Heart left ventricle (tissue), 16 donors: ENCODE results near the gene ABCC3. TPM values are rescaled to one million over a fixed set of nuclear protein-coding genes. Genes with fewer than 3 reads are reported as not detected.

ENCODE experiments used
- ATAC-seq, 4 donors: fragments of 200-7000 bp; cut with Tn5 transposase; one replicate each; pipeline ENCODE4 v1.9.1; 2020 to 2022; ENCODE audit warnings: moderate library complexity in 4 of 4, mild to moderate bottlenecking in 3 of 4, moderate number of reproducible peaks in 1 of 4
- DNase-seq, 5 donors: peaks; one replicate each; pipeline ENCODE4 v3.0.0-alpha.2; 2020
- H3K27ac ChIP-seq, 12 donors: fragments of 200-600 bp; sonication (generic) in 4 of 12; one replicate each; pipeline versions ENCODE4 v1.5.0 to v1.8.0; 2016 to 2022; ENCODE audit warnings: mild to moderate bottlenecking in 2 of 12
- H3K27me3 ChIP-seq, 9 donors: fragments of 200-600 bp; sonication (generic) in 2 of 9; one replicate each; pipeline versions ENCODE4 v1.5.1 to v1.8.0; 2016 to 2022; ENCODE audit warnings: mild to moderate bottlenecking in 3 of 9
- H3K36me3 ChIP-seq, 9 donors: fragments of 200-600 bp; sonication (generic) in 2 of 9; one replicate each; pipeline versions ENCODE4 v1.5.0 to v1.8.0; 2018 to 2022; ENCODE audit warnings: mild to moderate bottlenecking in 2 of 9
- H3K4me1 ChIP-seq, 12 donors: fragments of 200-600 bp; sonication (generic) in 4 of 12; one replicate each; pipeline versions ENCODE4 v1.5.0 to v1.8.0; 2016 to 2022; ENCODE audit warnings: mild to moderate bottlenecking in 3 of 12
- H3K4me3 ChIP-seq, 12 donors: fragments of 200-600 bp; sonication (generic) in 4 of 12; one replicate each; pipeline versions ENCODE4 v1.5.0 to v1.8.0; 2017 to 2022; ENCODE audit warnings: mild to moderate bottlenecking in 9 of 12, moderate library complexity in 4 of 12
- H3K9me3 ChIP-seq, 12 donors: fragments of 200-600 bp; sonication (generic) in 4 of 12; one replicate each; pipeline versions ENCODE4 v1.5.0 to v1.8.0; 2016 to 2022; ENCODE audit warnings: mild to moderate bottlenecking in 1 of 12
- POLR2A ChIP-seq, 2 donors: fragments of 450-650 bp; IDR thresholded peaks; one replicate each; pipeline ENCODE4 v1.6.1; 2017; ENCODE audit warnings: antibody characterized with exemption in 2 of 2, mild to moderate bottlenecking in 2 of 2, moderate library complexity in 2 of 2
- WGBS, 4 donors: extraction: QIAGEN DNeasy Blood & Tissue Kit in 2 of 4; methylation state at CpG; one replicate each; pipeline versions ENCODE4 v1.1.5 to v1.1.7; 2013 to 2018; 5-methylcytosine and 5-hydroxymethylcytosine counted together
- intact Hi-C, 10 donors: fragments of 100-400 bp; cut with DNase I; formaldehyde crosslinking; loops; one replicate each; pipeline versions ENCODE4 v1.11.1 to v1.14.2; 2022
- polyA plus RNA-seq, 2 donors: library from polyadenylated mRNA; stranded (reverse); fragments of 200-250 nt; gene quantifications; one replicate each; pipeline ENCODE4 v1.2.3, GENCODE V29; 2013
- total RNA-seq, 9 donors: library from RNA; depleted of rRNA in 2 of 9; stranded (reverse); fragments of >200 nt in 2 of 9; fragmentation: NEBNext Ultra II Directional in 3 of 9; extraction: Animal tissue kit (Norgen Biotek cat#: 25700) in 3 of 9; gene quantifications; one replicate each; pipeline versions ENCODE4 v1.1.0 to v1.2.4, GENCODE V29; 2016 to 2023
- TF ChIP-seq, protein P1 (sequence below), 12 donors: fragments of 200-600 bp; sonication (generic) in 4 of 12; IDR thresholded peaks; one replicate each; pipeline versions ENCODE4 v1.5.0 to v1.8.0; 2018 to 2022; ENCODE audit warnings: antibody characterized with exemption in 12 of 12, mild to moderate bottlenecking in 5 of 12
- donor health status: ischemic (EF 13 %, LVEDD 7.1; RV severe dilation, severe dysfunction).
- donor health status: healthy with polysubstance abuse.
- donor health status: DM: no; HTN: yes; CAD: no.
- donor health status: DM: no; HTN: no; CAD: no.
- donor health status: ischemic (EF 25% LVEDD 6.9; RV normal size, moderate dysfunction).
- donor health status: ischemic (EF 25% LVEDD 5.7; RV mildly dilated, moderate dysfunction).
- donor health status: healthy.
- donor health status: DM: yes; HTN: yes; CAD: no.
- donor health status: ischemic (EF 35%, LVEDD 5.7; RV mildly dilated, moderate dysfunction).
- donor health status: nonischemic (EF 11% LVEDD 7.7; RV severe dilation, severe dysfunction).
- donor health status: DM: yes; HTN: yes; CAD: no.
- donor health status: PGD.
- donor health status: ischemic (EF 29% LVEDD 5.4; RV normal size, mild dysfunction).
- donor health status: nonischemic (EF 23%, LVEDD 6.1; RV moderate dilation, normal function).

ABCC3 gene
- total and polyA plus RNA-seq, 11 donors: 0.20 to 21.6 (median 1.3) TPM; not detected in 1

DNA sequence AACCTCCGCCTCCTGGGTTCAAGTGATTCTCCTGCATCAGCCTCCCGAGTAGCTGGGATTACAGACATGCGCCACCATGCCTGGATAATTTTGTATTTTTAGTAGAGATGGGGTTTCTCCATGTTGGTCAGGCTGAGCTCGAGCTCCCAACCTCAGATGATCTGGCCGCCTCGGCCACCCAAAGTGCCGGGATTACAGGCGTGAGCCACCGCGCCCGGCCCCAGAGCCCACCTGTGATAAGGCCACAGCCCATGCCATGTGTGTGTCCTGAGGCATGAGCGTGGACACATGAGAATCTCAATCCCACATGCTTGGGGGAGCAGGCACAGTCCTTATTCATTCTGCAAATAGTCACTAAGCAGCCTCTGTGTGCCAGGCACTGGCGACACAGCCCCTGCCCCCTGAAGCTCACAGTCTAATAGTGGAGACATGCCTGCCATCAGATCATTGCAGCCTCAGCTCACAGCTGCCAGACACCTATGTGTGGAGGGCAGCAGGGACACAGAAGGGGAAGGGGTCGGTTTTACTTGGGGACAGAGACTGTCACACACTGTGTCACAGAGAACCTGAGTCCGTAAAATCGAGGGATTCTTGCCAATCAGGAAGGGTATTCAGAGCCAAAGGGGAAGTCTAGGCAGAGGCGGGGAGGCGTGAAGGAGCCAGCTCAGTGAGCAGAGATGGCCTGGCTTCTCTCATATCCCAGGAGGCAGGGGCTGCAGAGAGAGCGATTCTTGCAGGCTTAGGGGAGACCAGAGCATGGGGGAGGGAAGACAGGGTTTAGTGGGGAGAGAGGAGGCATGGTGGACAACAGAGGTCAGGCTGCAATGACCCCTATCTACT is 9.4 kb upstream of the ABCC3 start:
- no peak for DNase-seq
- peak in 1 of 4 donors; percentile 5 for ATAC-seq
- H3K27me3 ChIP-seq: peaks cover 0 to 33% (median 9%) of the 10 kb centered on the region in 9 donors
- intact Hi-C loops: loop anchor here in 9 of 10 donors (1.0 to 10.0 kb wide), 6 partner anchors 72 to 143 kb away; partner anchors contain the start of gene SPATA20 (in 1 of the 9)
- no peaks in the 10 kb centered on the region for H3K36me3 ChIP-seq
- H3K9me3 ChIP-seq: no peaks in the 10 kb centered on the region
- H3K4me3 ChIP-seq: no peak overlapping the region
- WGBS, 4 donors: 82 to 85% (median 84%) methylated on average over 18 to 19 of the region's 19 CpGs
- H3K4me1 ChIP-seq: peaks cover 0 to 19% (median 4%) of the 10 kb centered on the region in 12 donors
- no peak overlapping the region for H3K27ac ChIP-seq
- TF ChIP-seq POLR2A (IDR thresholded peaks at IDR 0.05): no peak
- TF ChIP-seq, protein P1, sequence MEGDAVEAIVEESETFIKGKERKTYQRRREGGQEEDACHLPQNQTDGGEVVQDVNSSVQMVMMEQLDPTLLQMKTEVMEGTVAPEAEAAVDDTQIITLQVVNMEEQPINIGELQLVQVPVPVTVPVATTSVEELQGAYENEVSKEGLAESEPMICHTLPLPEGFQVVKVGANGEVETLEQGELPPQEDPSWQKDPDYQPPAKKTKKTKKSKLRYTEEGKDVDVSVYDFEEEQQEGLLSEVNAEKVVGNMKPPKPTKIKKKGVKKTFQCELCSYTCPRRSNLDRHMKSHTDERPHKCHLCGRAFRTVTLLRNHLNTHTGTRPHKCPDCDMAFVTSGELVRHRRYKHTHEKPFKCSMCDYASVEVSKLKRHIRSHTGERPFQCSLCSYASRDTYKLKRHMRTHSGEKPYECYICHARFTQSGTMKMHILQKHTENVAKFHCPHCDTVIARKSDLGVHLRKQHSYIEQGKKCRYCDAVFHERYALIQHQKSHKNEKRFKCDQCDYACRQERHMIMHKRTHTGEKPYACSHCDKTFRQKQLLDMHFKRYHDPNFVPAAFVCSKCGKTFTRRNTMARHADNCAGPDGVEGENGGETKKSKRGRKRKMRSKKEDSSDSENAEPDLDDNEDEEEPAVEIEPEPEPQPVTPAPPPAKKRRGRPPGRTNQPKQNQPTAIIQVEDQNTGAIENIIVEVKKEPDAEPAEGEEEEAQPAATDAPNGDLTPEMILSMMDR (IDR thresholded peaks at IDR 0.05): no peak

DNA sequence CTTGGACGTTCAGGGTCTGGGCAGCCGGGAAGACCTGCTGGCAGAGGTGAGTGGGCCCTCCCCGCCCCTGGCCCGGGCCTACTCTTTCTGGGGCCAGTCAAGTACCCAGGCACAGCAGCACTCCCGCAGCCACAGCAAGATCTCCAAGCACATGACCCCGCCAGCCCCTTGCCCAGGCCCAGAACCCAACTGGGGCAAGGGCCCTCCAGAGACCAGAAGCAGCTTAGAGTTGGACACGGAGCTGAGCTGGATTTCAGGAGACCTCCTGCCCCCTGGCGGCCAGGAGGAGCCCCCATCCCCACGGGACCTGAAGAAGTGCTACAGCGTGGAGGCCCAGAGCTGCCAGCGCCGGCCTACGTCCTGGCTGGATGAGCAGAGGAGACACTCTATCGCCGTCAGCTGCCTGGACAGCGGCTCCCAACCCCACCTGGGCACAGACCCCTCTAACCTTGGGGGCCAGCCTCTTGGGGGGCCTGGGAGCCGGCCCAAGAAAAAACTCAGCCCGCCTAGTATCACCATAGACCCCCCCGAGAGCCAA is 8.6 kb upstream of the ABCC3 start:
- Histone ChIP-seq H3K9me3 (no peaks in the 10 kb centered on the region), H3K36me3 (no peaks in the 10 kb centered on the region), H3K4me3 (no peak overlapping the region), H3K4me1 (peaks cover 0 to 19% (median 4%) of the 10 kb centered on the region in 12 donors), H3K27me3 (peaks cover 0 to 39% (median 9%) of the 10 kb centered on the region in 9 donors), H3K27ac (no peak overlapping the region)
- 38 to 56% (median 44%) methylated on average over 7 to 19 of the region's 19 CpGs for WGBS, 4 donors
- DNase-seq: peak; percentile 71 to 82 (median 77)
- peak; percentile 48 to 86 (median 82) for ATAC-seq
- intact Hi-C loops: loop anchor here in 9 of 10 donors (1.0 to 10.0 kb wide), 8 partner anchors 75 to 144 kb away; partner anchors contain the start of gene SPATA20 (in 2 of the 9)
- TF ChIP-seq, protein P1 (IDR thresholded peaks at IDR 0.05): peak; percentile 74 to 88 (median 80)
- TF ChIP-seq POLR2A (IDR thresholded peaks at IDR 0.05): no peak

DNA sequence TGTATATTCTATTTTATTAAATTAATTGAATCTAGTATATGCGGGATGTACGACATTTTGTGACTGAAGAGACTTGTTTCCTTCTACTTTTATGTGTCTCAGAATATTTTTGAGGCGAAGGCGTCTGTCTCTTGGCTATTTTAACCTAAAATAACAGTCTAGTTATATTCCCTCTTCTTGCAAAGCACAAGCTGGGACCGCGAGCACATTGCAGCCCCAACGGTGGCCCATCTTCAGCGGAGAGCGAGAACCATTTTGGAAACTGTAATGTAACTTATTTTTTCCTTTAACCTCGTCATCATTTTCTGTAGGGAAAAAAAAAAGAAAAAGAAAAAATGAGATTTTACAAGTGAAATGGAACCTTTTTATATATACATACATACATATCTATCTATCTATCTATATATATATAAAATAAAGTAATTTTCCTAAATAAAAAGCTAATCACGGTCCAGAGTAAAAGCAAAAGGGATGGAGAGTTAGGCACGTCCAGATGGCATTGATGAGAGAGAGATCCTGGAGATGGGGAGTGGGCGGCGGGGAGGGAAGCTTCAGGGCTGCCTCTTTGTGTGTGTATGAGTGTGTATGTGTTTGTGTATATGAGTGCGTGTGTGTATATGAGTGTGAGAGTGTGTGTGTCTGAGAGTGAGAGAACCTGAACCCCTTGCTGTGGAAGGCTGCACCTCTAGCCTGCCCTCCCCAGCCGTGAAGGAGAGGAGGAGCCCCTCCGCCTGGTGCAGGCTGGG is 7.5 kb upstream of the ABCC3 start:
- 84 to 86% (median 85%) methylated on average over 17 of the region's 17 CpGs for WGBS, 4 donors

More for the DNA sequence above, 7.5 kb upstream of the ABCC3 start:
- TF ChIP-seq, protein P1 (IDR thresholded peaks at IDR 0.05): no peak
- TF ChIP-seq POLR2A (IDR thresholded peaks at IDR 0.05): no peak
- H3K27ac ChIP-seq: no peak overlapping the region
- H3K27me3 ChIP-seq: peaks cover 0 to 39% (median 9%) of the 10 kb centered on the region in 9 donors
- no peaks in the 10 kb centered on the region for H3K36me3 ChIP-seq
- DNase-seq: no peak
- peaks cover 0 to 19% (median 4%) of the 10 kb centered on the region in 12 donors for H3K4me1 ChIP-seq
- no peak for ATAC-seq
- no peaks in the 10 kb centered on the region for H3K9me3 ChIP-seq
- no peak overlapping the region for H3K4me3 ChIP-seq
- intact Hi-C loops: loop anchor here in 8 of 10 donors (2.0 to 10.0 kb wide), 5 partner anchors 76 to 145 kb away; partner anchors contain the start of gene SPATA20 (in 1 of the 8)
